Esophagus muscularis mucosa (tissue), 4 donors: Measurements from ENCODE around the gene SYNPO2. TPM values are rescaled to one million over a fixed set of nuclear protein-coding genes. Genes with fewer than 3 reads are reported as not detected.
"Not testable (repeated sequence)": the region's sequence is repeated elsewhere in the genome, so short reads cannot be mapped to it uniquely, and the experiment has no call there.

Experiments used
- DNase-seq: peaks from one replicate; pipeline ENCODE4 v3.0.0-alpha.2; 2017; ENCODE audit errors: extremely low spot score
- H3K27ac ChIP-seq, 4 donors: fragments of 200-600 bp; sonication (generic); replicated peaks in 1 of 4; 1 replicate in 3 of 4; 2 replicates in 1 of 4; pipeline ENCODE4 v1.5.1; 2016 to 2019; ENCODE audit warnings: mild to moderate bottlenecking in 1 of 4
- H3K27me3 ChIP-seq, 4 donors: fragments of 200-600 bp; sonication (generic); one replicate each; pipeline versions ENCODE4 v1.5.1 to v1.6.0; 2016 to 2019
- H3K36me3 ChIP-seq, 4 donors: fragments of 200-600 bp; sonication (generic); one replicate each; pipeline ENCODE4 v1.5.1; 2016 to 2019
- H3K4me1 ChIP-seq, 4 donors: fragments of 200-600 bp; sonication (generic); one replicate each; pipeline ENCODE4 v1.5.1; 2016 to 2019
- H3K4me3 ChIP-seq, 4 donors: fragments of 200-600 bp; sonication (generic); 1 replicate in 2 of 4; 2 replicates in 2 of 4; pipeline ENCODE4 v1.5.1; 2016 to 2019; ENCODE audit warnings: mild to moderate bottlenecking in 4 of 4, moderate library complexity in 1 of 4
- H3K9me3 ChIP-seq, 4 donors: fragments of 200-600 bp; sonication (generic); 1 replicate in 3 of 4; 2 replicates in 1 of 4; pipeline ENCODE4 v1.5.1; 2016 to 2019
- CTCF ChIP-seq, 3 experiments: fragments of 200-600 bp in 2 of 3; fragments of 450-650 bp in 1 of 3; sonication (generic) in 2 of 3; IDR thresholded peaks; one replicate each; pipeline ENCODE4 v1.5.1; 2017 to 2019; ENCODE audit warnings: antibody characterized with exemption in 3 of 3, mild to moderate bottlenecking in 2 of 3, moderate library complexity in 1 of 3
- EP300 ChIP-seq: sonication (generic); formaldehyde crosslinking; IDR thresholded peaks from one replicate; pipeline ENCODE4 v1.6.1; 2017; ENCODE audit warnings: antibody characterized with exemption
- POLR2A ChIP-seq: fragments of 450-650 bp; IDR thresholded peaks from one replicate; pipeline ENCODE4 v1.6.1; 2017; ENCODE audit warnings: antibody characterized with exemption, moderate library complexity, mild to moderate bottlenecking, low read depth
- POLR2AphosphoS5 ChIP-seq, 2 donors: sonication (generic); formaldehyde crosslinking; IDR thresholded peaks; one replicate each; pipeline ENCODE4 v1.6.1; 2017; ENCODE audit warnings: antibody characterized with exemption in 2 of 2
- WGBS: methylation state at CpG from one replicate; pipeline ENCODE4 v1.1.5; 2018; 5-methylcytosine and 5-hydroxymethylcytosine counted together
- intact Hi-C: fragments of 100-400 bp; cut with DNase I; formaldehyde crosslinking; loops from one replicate; pipeline ENCODE4 v1.15.1; 2023
- total RNA-seq, 4 donors: library from RNA; depleted of rRNA; stranded (reverse); fragments of >200 nt; gene quantifications; one replicate each; pipeline versions ENCODE4 v1.1.0 to v1.2.1, GENCODE V29; 2016

The SYNPO2 gene
- total RNA-seq, 4 donors from 2014 or later: 2,073 to 2,783 (median 2,517) TPM

DNA sequence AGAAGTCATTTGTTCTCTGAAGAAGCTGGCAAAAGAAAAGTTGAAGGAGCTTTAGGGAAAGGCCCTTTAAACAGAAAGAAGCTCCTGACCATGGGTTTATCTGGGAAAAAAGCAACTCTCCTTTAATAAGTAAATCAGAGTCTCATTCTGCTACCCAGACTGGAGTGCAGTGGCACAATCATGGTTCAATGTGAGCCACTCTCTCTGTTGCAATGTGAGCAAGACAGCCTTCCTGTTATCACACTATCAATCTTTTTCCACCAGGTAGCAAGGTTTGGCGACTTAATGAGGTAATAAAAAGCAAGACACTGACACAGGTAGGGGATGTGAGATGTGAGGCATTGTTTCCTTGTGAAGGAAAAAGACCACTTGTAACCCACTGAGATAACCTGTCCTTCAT, 111.3 kb downstream of the SYNPO2 start:
- Histone ChIP-seq H3K4me1 (peaks cover 56 to 89% (median 75%) of the 10 kb centered on the region in 4 donors), H3K9me3 (no peaks in the 10 kb centered on the region), H3K4me3 (peak overlapping the region in 2 of 4 donors; percentile 12 to 15), H3K27me3 (no peaks in the 10 kb centered on the region), H3K36me3 (no peaks in the 10 kb centered on the region), H3K27ac (peak overlapping the region; percentile 85 to 91 (median 90))
- DNase-seq: no peak
- no peak for TF ChIP-seq CTCF (IDR thresholded peaks at IDR 0.05)
- TF ChIP-seq POLR2A: no peak
- TF ChIP-seq EP300: no peak
- no peak for TF ChIP-seq POLR2AphosphoS5 (IDR thresholded peaks at IDR 0.05)
- WGBS: 45% methylated on average over 1 of the region's 1 CpG
- intact Hi-C loops: no loop called here

GRCh38 chr4:119000400-119000799, 111.7 kb downstream of the SYNPO2 start:
- H3K27me3 ChIP-seq: no peaks in the 10 kb centered on the region
- peaks cover 52 to 84% (median 70%) of the 10 kb centered on the region in 4 donors for H3K4me1 ChIP-seq
- no peak for DNase-seq
- H3K4me3 ChIP-seq: peak overlapping the region in 2 of 4 donors; percentile 12 to 15
- 36% methylated on average over 4 of the region's 4 CpGs for WGBS
- no peaks in the 10 kb centered on the region for H3K9me3 ChIP-seq
- H3K27ac ChIP-seq: peak overlapping the region; percentile 85 to 91 (median 90)
- peak; percentile 79 to 87 for TF ChIP-seq POLR2AphosphoS5 (IDR thresholded peaks at IDR 0.05)
- TF ChIP-seq EP300: peak; percentile 71
- TF ChIP-seq POLR2A: no peak
- intact Hi-C loops: no loop called here
- no peaks in the 10 kb centered on the region for H3K36me3 ChIP-seq

DNA sequence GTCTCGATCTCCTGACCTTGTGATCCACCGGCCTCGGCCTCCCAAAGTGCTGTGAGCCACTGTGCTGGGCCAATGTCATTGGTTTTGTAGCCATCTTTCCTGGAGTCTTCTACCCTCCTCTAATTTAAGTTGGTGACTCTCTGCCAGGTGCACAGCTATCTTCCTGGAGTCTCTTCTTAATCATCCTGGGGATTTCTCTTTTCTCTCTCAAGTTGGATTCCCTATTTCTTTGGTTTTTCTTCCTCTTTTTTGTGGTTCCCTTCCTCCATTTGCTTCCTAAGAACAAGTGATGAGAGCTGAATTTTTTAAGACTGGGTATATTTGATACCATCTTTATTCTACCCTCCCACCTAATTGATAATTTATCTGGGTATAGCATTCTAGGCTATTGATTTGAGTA, 113.8 kb downstream of the SYNPO2 start:
- no peak for DNase-seq
- 84% methylated on average over 3 of the region's 3 CpGs for WGBS
- Histone ChIP-seq H3K36me3 (no peaks in the 10 kb centered on the region), H3K4me3 (no peak overlapping the region), H3K9me3 (no peaks in the 10 kb centered on the region), H3K27ac (peak overlapping the region; percentile 85 to 91 (median 90)), H3K27me3 (no peaks in the 10 kb centered on the region), H3K4me1 (peaks cover 53 to 82% (median 70%) of the 10 kb centered on the region in 4 donors)
- no peak for TF ChIP-seq EP300
- TF ChIP-seq POLR2AphosphoS5 (IDR thresholded peaks at IDR 0.05): no peak
- TF ChIP-seq POLR2A: no peak
- TF ChIP-seq CTCF (IDR thresholded peaks at IDR 0.05): no peak
- intact Hi-C loops: no loop called here

DNA sequence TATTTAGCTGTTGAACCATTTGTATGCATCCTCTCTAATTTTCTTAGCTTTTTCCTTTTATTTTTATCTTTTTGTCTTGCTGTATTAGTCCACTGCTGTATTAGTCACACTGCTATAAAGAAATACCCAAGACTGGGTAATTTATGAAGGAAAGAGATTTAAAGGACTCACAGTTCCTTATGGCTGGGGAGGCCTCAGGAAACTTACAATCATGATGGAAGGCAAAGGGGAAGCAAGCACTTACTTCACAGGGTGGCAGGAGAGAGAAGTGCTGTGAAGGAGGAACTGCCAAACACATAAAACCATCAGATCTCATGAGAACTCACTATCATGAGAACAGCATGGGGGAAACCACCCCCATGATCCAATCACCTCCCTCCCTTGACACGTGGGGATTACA, 114.3 kb downstream of the SYNPO2 start:
- H3K4me1 ChIP-seq: peaks cover 53 to 82% (median 71%) of the 10 kb centered on the region in 4 donors
- intact Hi-C loops, H3K27me3 ChIP-seq, DNase-seq, H3K4me3 ChIP-seq, H3K36me3 ChIP-seq, H3K9me3 ChIP-seq: not testable (repeated sequence)
- WGBS: 25% methylated on average over 1 of the region's 1 CpG
- H3K27ac ChIP-seq: peak overlapping the region; percentile 85 to 91 (median 90)

DNA sequence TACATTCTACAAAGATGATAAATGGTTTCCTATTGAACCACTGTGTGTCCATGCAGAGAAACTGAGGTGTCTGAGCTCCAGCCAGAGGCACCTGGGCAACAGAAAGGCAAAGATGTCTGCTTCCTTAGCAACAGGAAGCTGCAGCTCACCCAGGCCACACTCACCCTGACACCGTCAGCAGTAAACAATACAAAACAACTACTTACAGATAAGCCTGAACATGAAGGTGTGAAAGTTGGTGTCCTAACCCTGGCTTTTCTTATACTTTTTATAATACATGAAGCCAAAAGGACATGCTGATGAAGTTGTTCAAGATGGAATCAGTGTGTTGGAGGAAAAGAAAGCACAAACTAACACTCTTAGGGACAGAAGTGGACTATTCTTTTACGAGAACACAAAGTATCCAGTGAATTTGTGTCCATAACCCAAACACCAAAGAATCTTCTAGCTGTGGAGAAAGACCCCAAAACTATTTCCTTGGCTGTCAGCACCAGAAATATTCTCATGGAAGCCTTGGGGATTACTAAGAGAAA, 117.3 kb downstream of the SYNPO2 start:
- no peaks in the 10 kb centered on the region for H3K36me3 ChIP-seq
- intact Hi-C loops: no loop called here
- H3K27me3 ChIP-seq: no peaks in the 10 kb centered on the region
- 65% methylated on average over 2 of the region's 2 CpGs for WGBS
- no peak overlapping the region for H3K4me3 ChIP-seq
- H3K9me3 ChIP-seq: no peaks in the 10 kb centered on the region
- no peak for TF ChIP-seq EP300
- no peak for TF ChIP-seq POLR2A
- no peak for TF ChIP-seq POLR2AphosphoS5 (IDR thresholded peaks at IDR 0.05)
- TF ChIP-seq CTCF (IDR thresholded peaks at IDR 0.05): no peak
- peak overlapping the region; percentile 72 to 98 (median 89) for H3K27ac ChIP-seq
- DNase-seq: no peak
- H3K4me1 ChIP-seq: peaks cover 45 to 82% (median 69%) of the 10 kb centered on the region in 4 donors

- no peaks in the 10 kb centered on the region for H3K36me3 ChIP-seq
- no peak overlapping the region for H3K4me3 ChIP-seq
- no peak for DNase-seq
- H3K27me3 ChIP-seq: no peaks in the 10 kb centered on the region
- TF ChIP-seq EP300 (no peak), CTCF (IDR thresholded peaks at IDR 0.05) (no peak), POLR2A (no peak), POLR2AphosphoS5 (IDR thresholded peaks at IDR 0.05) (no peak)
- H3K9me3 ChIP-seq: no peaks in the 10 kb centered on the region
- peak overlapping the region; percentile 83 to 98 (median 94) for H3K27ac ChIP-seq
- intact Hi-C loops: no loop called here
- 49% methylated on average over 2 of the region's 2 CpGs for WGBS
- H3K4me1 ChIP-seq: peaks cover 30 to 76% (median 58%) of the 10 kb centered on the region in 4 donors
Measured at GRCh38 chr4:119008761-119009160, 120.1 kb downstream of the SYNPO2 start.

- DNase-seq, intact Hi-C loops, H3K36me3 ChIP-seq, H3K27me3 ChIP-seq, H3K4me3 ChIP-seq, H3K9me3 ChIP-seq: not testable (repeated sequence)
- Histone ChIP-seq H3K27ac (peak overlapping the region; percentile 83 to 98 (median 94)), H3K4me1 (peaks cover 33 to 88% (median 68%) of the 10 kb centered on the region in 4 donors)
- WGBS: 59% methylated on average over 2 of the region's 2 CpGs
Measured at GRCh38 chr4:119010221-119010620, 121.6 kb downstream of the SYNPO2 start.
